NB4 (cell line): ENCODE measurements around the gene FAM174A.
"Not testable (repeated sequence)": the region's sequence is repeated elsewhere in the genome, so short reads cannot be mapped to it uniquely, and the experiment has no call there.

Source experiments
- DNase-seq: peaks from one replicate; pipeline ENCODE4 v3.0.0; 2010; ENCODE audit warnings: low read depth
- H3K4me3 ChIP-seq: one replicate; pipeline ENCODE4 v1.5.1; 2011; ENCODE audit warnings: mild to moderate bottlenecking, low read depth, low read length, moderate library complexity
- MYC ChIP-seq: IDR thresholded peaks from 2 replicates; pipeline ENCODE4 v1.6.1; 2011; ENCODE audit warnings: low read depth, low read length
- POLR2A ChIP-seq: IDR thresholded peaks from 2 replicates; pipeline ENCODE4 v1.6.1; 2011; ENCODE audit warnings: mild to moderate bottlenecking; ENCODE audit not compliant: insufficient read length; ENCODE audit errors: extremely low read depth
- TF ChIP-seq, protein P1 (sequence below): IDR thresholded peaks from one replicate; pipeline ENCODE4 v1.5.1; 2012; ENCODE audit warnings: low read depth, low read length
- TF ChIP-seq, protein P2 (sequence below): IDR thresholded peaks from 2 replicates; pipeline ENCODE4 v1.6.1; 2011; ENCODE audit warnings: low read depth, low read length

The FAM174A gene

DNA sequence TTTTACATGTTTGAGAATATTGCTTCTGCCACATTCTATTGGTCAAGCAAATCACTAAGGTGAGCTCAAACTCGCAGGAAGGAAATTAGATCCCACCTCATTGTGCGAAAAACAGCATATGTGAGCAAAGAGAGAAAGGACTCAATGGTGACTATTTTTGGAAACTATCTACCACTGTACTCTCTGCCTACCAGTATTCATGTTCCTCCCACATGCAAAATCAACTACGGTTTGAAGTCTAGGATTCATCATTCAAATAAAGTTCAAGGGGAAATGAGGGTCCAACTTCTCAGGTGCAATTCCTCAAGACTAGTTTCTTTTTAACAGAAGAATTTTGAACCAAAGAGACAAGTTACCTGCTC, 60.6 kb downstream of the FAM174A start:
- no peak overlapping the region for H3K4me3 ChIP-seq
- TF ChIP-seq, protein P1, sequence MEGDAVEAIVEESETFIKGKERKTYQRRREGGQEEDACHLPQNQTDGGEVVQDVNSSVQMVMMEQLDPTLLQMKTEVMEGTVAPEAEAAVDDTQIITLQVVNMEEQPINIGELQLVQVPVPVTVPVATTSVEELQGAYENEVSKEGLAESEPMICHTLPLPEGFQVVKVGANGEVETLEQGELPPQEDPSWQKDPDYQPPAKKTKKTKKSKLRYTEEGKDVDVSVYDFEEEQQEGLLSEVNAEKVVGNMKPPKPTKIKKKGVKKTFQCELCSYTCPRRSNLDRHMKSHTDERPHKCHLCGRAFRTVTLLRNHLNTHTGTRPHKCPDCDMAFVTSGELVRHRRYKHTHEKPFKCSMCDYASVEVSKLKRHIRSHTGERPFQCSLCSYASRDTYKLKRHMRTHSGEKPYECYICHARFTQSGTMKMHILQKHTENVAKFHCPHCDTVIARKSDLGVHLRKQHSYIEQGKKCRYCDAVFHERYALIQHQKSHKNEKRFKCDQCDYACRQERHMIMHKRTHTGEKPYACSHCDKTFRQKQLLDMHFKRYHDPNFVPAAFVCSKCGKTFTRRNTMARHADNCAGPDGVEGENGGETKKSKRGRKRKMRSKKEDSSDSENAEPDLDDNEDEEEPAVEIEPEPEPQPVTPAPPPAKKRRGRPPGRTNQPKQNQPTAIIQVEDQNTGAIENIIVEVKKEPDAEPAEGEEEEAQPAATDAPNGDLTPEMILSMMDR: no peak
- TF ChIP-seq MYC: no peak
- TF ChIP-seq, protein P2, sequence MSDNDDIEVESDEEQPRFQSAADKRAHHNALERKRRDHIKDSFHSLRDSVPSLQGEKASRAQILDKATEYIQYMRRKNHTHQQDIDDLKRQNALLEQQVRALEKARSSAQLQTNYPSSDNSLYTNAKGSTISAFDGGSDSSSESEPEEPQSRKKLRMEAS: no peak
- TF ChIP-seq POLR2A: no peak
- DNase-seq: no peak

DNA sequence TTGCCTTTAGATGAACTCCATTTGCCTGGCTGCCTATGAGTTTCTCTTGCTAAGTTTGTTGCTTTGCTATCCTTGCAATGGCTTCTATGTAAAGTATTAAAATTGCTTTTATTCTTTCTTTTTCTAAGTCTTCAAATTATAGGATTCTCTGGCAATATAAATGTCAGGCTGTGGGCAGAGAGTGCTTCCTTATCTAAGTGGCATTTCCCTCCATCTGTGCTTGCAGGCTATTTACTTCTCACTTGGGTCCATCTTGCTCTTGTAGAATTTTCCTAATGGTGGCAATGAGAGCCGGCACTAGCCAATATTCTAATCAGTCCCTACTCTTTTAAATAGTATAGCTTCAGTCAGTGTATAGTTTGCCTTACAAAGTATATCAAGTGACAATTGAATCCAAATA, 63.3 kb downstream of the FAM174A start:
- H3K4me3 ChIP-seq: no peak overlapping the region
- TF ChIP-seq POLR2A (no peak), MYC (no peak)
- TF ChIP-seq, protein P1: no peak
- TF ChIP-seq, protein P2: no peak
- DNase-seq: no peak

DNA sequence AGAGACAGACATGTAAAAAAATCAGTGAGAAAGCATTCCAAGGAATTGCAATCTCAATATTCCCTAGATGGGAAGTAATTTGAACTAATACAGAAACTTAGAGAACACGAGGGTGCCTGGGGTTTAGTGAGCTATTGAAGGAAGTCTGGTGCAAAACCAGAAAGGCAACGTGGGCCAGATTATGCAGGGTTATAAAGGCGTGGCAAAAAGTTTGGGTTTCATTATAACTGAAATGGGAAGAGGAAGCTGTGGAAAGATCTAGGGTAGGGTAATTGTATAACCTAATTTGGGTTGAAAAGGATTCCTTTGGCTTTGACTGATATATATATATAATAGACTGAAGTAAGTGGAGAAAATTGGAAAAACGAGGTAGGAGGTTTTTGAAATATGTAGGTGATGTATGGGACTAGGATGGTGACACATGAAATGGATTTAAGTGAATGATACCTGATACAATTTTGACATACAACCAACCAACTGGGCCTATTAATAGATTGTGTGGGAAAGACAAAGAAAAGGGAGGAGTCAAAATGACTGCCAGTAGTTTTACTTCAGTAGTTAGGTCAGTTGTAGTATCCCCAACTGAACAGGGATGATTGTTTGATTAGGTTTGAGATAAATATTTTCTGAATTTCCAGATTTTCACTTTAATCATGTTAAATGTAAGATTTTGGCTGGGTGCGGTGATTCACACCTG, 65.3 kb downstream of the FAM174A start:
- no peak overlapping the region for H3K4me3 ChIP-seq
- no peak for TF ChIP-seq POLR2A
- TF ChIP-seq MYC: no peak
- TF ChIP-seq, protein P2: no peak
- TF ChIP-seq, protein P1: no peak
- no peak for DNase-seq

DNA sequence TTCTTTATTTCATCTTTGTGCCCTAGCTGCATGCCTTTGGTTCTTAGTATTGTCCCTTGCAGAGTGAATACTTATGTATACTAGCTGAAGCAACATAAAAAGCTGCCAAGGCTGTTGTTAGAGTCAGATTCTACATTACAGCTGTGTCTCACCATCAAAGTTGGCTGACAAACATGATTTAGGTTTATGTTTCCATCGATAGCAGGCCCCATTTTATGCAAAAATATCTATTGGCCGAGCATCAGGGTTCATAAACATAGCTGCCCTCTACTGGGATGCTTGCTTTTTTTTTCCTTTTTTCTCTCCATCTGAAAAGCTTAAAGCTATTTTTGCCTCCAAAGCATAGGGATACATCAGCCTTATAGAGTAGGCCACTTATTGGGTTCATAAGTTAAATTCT, 68.0 kb downstream of the FAM174A start:
- TF ChIP-seq, protein P2: no peak
- TF ChIP-seq, protein P1: no peak
- no peak for TF ChIP-seq POLR2A
- no peak for TF ChIP-seq MYC
- no peak for DNase-seq
- H3K4me3 ChIP-seq: no peak overlapping the region

DNA sequence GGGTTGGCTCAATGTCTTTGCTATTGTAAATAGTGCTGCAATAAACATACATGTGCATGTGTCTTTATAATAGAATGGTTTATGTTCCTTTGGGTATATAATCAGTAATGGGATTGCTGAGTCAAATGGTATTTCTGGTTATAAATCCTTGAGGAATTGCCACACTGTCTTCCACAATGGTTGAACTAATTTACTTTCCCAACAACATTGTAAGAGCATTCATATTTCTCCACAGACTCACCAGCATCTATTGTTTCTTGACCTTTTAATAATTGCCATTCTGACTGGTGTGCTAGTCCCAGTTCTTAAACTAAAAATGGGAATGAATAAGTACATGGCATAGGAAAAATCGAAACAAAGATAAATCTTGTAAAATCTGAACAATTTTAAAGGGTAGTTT, 68.8 kb downstream of the FAM174A start:
- not testable (repeated sequence) for DNase-seq, H3K4me3 ChIP-seq

DNA sequence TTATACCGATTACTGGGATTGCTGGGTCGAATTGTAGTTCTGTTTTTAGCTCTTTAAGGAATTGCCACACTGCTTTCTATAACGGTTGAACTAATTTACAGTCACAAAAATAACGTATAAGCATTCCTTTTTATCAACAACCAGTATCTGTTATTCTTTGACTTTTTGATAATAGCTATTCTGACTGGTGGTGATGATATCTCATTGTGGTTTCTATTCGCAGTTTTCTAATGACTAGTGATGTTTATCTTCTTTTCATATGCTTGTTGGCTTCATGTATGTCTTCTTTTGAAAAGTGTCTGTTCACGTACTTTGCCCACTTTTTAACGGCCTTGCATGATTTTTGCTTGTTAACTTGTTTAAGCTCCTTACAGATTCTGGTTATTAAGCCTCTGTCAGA, 74.4 kb downstream of the FAM174A start:
- H3K4me3 ChIP-seq: no peak overlapping the region
- TF ChIP-seq MYC (no peak), POLR2A (no peak)
- TF ChIP-seq, protein P1: no peak
- TF ChIP-seq, protein P2: no peak
- DNase-seq: no peak
